ENCODE data around the gene GSAP.
"Not testable (repeated sequence)": the region's sequence is repeated elsewhere in the genome, so short reads cannot be mapped to it uniquely, and the experiment has no call there.

GSAP gene
- 4.0 to 21.4 reads per million in 2 experiments for total RNA-seq

DNA sequence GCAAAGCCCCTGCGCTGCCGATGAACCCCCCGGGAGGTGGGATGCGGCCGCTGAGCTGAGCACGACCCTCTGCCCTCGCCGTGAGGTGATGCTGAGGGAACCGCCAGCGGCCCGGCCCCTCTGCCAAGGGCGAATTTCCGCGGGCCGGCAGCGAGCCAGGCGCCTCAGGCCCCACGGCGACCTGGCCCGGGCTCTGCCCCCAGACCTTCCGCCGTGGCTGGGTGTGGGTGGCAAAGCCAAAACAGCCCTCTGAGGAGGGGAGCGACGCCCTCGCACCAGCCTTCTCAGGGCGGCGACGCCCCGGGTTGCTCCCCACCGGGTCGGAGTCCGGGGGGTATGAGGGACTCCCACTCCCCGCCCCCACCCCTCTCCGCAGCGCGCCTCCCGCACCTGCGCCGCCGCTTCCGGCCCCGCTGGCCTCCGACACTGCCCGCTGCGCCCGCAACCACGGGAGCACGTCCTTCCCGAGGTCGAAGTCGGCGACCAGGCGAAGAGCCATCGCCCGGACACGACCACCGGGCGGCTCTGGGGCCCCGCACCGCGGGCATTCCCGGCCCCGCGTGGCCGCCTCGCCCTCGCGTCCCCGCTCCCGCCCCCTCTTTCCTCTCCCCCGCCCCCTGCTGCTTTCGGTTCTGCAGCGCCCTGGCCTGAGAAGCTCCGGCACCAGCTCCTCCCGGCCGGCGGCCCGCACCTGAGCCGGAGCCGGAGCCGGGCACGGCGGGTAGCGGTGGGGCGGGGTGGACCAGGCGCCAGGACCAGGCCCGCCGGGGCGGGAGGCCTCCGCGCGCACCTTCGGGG lies at the start of gene GSAP:
Gene GSAP, minus strand, starts transcription at position 527 of the 798 bp plus-strand sequence. Its CDS starts 28 bp downstream, at position 499.
- DNase-seq (ENCODE audit: low read depth), result peak; percentile 14

DNA sequence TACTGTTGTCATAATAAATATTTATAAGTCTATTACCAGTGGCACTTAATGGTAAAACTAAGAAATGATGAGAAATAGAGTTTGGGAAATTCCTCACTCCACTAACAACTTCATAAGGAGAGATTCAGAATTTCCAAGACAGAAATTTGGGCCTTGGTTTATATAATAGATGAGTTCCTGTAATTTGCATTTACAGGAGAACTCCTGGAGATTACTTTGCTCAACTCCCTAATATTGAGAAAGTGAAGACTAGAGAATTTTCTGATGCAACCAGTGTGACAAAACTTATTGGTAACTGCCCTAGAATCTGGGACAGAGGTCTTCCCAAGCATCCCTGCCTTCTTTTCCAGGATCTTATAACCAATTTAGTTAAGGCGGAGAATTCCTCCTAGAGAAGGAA lies 49.1 kb upstream of the GSAP start:
- DNase-seq (ENCODE audit: low read depth), result no peak

DNA sequence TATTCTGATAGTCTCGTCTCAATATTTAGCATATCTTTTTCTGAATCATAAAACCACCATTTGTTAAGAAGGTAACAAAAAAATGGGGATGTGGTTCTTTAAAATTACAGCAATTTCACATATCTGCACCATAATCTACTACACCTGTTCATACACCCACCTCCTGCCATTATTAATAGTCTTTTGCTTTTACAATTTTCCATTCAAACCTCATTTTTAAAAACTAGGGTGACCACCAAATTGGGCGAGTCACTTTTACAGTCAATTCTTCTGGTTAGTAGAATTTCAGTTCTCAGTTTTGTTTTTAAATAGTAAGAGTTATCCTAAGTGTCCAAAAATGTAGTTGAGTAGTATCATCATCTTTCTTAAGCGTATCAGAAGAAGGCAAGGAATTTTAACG lies 48.4 kb upstream of the GSAP start:
- no peak for DNase-seq (ENCODE audit: low read depth)

- DNase-seq (ENCODE audit: low read depth), result not testable (repeated sequence)
Observed at GRCh38 chr7:77463632-77464031, 47.5 kb upstream of the GSAP start.

DNA sequence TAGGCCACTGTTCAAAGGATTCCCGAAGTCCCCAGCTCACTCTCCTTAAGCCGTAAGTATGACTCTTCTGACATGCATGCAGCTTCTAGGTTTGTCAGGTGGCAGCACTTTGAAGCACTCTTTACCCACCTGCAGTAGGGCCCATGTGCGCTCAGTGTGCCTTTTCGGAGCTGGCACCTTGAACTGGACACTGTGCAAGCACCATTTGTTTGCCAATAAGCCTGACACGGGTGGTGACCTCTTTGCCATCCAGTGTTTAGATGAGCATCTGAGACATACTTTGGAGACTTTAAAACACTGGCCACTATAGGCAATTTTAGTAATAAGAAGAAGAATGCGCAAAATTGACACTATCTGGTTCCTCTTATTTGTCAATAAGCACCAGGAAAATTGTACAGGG lies 45.7 kb upstream of the GSAP start:
- no peak for DNase-seq (ENCODE audit: low read depth)

- DNase-seq (ENCODE audit: low read depth), result no peak
Observed at GRCh38 chr7:77461246-77461645, 45.1 kb upstream of the GSAP start.

GRCh38 chr7:77460057-77460486 lies 43.9 kb upstream of the GSAP start:
- no peak for DNase-seq (ENCODE audit: low read depth)

GRCh38 chr7:77459311-77459726 lies 43.2 kb upstream of the GSAP start:
- DNase-seq (ENCODE audit: low read depth), result no peak

GRCh38 chr7:77458786-77459185 lies 42.6 kb upstream of the GSAP start:
- DNase-seq (ENCODE audit: low read depth), result no peak

DNA sequence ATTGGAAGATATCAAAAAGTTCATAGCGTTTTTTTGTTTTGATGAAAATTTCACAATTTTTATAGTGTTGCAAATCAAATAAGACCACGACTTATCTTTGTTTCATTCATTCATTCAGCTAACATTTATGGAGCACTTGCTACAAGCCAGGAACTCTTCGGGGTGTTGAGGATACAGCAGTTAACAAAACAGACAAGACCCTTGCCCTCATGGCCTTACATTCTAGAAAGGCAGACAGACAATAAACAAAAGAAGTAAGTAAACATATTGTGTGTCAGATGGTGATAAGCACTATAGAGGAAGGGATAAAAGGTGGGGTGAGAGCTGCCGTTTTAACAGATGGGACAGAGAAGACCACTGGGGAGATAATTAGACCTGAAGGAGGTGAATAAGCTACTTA lies 41.6 kb upstream of the GSAP start:
- no peak for DNase-seq (ENCODE audit: low read depth)

- no peak for DNase-seq (ENCODE audit: low read depth)
Observed at GRCh38 chr7:77456696-77457095, 40.5 kb upstream of the GSAP start.

GRCh38 chr7:77455321-77455720 lies 39.2 kb upstream of the GSAP start:
- DNase-seq (ENCODE audit: low read depth), result no peak

DNA sequence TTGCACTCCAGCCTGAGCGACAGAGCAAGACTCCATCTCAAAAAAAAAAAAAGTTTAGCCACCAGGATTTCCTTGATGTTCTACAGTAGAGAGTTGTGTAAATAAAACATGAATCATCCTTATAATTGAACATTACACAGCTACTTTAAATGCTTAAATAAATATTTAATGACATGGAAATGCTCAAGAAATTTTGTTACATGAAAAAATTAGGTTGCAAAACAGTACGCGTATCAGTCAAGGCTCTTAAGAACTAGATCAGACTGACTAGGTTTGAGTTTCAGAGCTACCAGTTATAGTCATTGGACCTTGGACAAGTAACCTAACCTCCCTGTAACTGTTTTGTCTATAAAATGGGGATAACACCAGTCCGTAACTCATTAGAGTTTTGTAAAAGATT lies 38.7 kb upstream of the GSAP start:
- no peak for DNase-seq (ENCODE audit: low read depth)

DNA sequence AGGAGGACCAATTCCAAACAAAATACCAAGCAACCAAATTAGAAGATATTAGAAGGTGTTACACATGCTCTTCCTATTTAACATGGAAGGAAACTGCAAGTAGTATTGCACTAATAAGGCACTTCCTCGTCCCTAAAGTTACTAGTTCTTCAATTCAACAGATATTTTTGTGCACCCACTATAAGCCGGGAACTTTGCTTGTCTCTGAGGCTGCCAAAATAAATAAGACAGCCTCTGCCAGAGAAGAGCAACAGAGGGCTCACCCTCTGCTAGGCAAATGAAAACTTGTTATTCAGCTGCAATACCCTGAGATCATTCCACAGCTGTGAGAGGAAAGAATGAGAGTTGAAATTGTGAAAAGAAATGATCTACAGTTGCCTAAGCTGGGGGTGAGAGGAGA lies 37.4 kb upstream of the GSAP start:
- DNase-seq (ENCODE audit: low read depth), result no peak

- DNase-seq (ENCODE audit: low read depth), result not testable (repeated sequence)
Observed at GRCh38 chr7:77451950-77452349, 35.8 kb upstream of the GSAP start.

DNA sequence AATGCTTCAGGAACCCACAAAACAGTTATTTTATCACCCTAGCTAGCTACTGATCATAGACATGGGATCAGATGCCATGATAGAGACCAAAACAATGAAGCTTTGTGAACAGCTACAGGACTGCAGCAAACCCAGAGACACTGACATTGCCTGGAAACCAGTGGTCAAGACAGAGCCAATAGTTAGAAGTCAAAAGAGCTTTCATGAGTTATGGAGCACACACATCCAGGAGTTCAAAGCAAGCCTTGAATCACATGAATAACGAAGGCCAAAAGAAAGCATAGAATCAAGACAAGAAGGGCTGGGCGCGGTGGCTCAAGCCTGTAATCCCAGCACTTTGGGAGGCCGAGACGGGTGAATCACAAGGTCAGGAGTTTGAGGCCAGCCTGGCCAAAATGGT lies 34.5 kb upstream of the GSAP start:
- DNase-seq (ENCODE audit: low read depth), result no peak

- DNase-seq (ENCODE audit: low read depth), result no peak
Observed at GRCh38 chr7:77450054-77450453, 33.9 kb upstream of the GSAP start.

GRCh38 chr7:77447616-77448015 lies 31.5 kb upstream of the GSAP start:
- no peak for DNase-seq (ENCODE audit: low read depth)

DNA sequence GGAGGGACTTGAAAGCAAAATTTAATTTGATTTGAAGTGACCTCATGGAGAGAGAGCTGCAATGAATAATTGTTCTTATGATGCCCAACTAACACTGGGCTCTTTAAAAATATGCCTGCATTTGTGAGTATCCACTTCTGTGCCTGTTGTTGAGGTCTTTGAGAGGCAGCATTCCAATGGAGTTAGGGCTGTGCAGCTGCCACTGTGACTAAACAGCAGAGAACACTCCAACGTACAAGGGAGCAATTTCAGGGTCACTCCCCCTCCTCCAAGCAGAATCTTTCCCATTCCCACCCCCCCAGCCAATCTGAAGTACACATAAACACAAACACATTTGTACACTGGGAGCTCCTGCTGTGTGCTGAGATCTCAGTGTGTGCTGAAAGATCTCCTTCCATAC lies 28.0 kb upstream of the GSAP start:
- no peak for DNase-seq (ENCODE audit: low read depth)

GRCh38 chr7:77443042-77443441 lies 26.9 kb upstream of the GSAP start:
- no peak for DNase-seq (ENCODE audit: low read depth)

DNA sequence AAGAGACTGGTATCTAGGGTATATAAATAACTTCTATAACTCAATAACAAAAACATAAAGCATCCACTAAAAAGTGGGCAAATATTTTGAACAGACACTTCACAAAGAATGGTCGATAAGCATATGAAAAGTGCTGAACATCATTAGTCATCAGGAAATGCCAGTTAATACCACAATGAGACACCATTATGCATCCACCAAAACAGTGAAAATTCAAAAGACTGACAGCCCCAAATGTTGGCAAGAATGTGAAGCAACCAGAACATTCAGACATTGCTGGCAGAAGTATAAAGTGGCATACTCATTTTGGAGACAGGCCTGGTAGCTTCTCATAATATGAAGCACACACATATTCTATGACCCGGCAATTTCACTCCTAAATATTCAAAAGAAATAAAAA lies 26.5 kb upstream of the GSAP start:
- no peak for DNase-seq (ENCODE audit: low read depth)

- no peak for DNase-seq (ENCODE audit: low read depth)
Observed at GRCh38 chr7:77441046-77441445, 24.9 kb upstream of the GSAP start.

DNA sequence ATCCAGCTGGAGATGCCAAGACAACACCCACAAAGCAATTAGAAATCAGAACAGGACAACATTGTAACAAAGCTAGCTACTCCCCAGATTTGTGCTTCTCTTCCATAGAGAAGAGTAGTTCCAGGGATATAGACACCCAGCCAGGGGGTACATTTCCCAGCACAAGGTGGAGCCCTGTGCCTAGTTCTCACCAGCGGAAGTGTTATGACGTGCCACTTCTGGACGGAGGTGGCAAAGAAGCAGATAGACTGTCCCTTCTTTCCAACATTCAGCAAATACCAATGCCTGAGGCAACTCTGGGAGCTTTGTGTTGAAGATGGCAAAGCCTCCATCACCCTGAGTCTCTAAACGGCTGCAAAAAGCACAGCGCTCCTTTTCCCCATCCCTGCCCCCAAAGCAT lies 23.4 kb upstream of the GSAP start:
- no peak for DNase-seq (ENCODE audit: low read depth)

DNA sequence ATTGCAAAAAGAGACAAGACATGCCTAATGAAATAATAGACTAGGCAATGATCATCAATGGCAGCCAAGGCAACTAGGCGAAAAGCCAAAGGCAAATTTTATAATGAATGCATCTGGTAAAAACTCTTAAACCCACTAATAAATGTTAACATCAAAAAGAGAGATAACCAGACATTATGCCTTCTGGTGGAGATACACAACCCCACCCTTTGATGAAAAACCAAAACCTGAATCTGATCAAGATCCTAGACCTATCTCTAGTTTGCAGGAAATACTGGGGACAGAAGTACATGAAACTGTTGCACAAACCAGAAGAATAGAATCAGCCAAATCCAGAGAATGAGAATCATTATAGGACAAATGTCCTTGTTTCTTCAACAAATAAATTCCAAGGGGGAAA lies 22.0 kb upstream of the GSAP start:
- DNase-seq (ENCODE audit: low read depth), result no peak

Data from T follicular helper cell (primary cell).